Measurements from ENCODE around the gene ZNF592.
A peak's percentile ranks its signal among the peaks of the same experiment; 100 is the strongest.

DNA sequence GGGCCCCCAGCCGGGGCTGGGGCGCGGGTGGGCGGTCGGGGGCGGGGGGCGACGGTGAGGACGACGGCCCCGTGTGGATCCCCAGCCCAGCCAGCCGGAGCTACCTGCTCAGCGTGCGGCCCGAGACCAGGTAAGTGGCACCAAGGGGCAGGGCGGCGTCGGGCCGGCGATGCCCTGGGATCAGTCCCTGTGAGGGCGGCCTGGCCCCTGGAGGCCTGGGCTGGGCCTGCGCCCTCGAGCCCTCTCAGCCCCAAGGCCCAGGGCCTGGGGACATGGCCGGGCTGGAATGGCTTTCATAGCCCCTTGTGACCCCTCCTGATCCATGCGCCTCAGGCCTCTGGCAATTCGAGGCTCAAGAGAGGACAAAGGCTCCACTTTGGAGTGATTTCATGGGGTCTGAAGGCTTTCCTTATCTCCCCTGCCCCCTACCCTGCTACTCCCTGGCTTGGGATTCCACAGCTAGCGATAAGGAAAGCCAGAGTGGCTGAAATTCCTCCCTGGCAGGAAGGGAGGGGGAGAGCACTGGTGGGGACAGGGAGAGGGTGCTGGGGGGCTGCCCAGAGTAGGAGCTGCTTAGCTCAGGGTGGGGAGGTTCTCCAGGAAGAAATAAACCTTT lies 69.2 kb downstream of the ZNF592 start:
- TF ChIP-seq POLR2A (IDR thresholded peaks at IDR 0.05): peak in 1 of 2 donors; percentile 32
- TF ChIP-seq, protein P1, sequence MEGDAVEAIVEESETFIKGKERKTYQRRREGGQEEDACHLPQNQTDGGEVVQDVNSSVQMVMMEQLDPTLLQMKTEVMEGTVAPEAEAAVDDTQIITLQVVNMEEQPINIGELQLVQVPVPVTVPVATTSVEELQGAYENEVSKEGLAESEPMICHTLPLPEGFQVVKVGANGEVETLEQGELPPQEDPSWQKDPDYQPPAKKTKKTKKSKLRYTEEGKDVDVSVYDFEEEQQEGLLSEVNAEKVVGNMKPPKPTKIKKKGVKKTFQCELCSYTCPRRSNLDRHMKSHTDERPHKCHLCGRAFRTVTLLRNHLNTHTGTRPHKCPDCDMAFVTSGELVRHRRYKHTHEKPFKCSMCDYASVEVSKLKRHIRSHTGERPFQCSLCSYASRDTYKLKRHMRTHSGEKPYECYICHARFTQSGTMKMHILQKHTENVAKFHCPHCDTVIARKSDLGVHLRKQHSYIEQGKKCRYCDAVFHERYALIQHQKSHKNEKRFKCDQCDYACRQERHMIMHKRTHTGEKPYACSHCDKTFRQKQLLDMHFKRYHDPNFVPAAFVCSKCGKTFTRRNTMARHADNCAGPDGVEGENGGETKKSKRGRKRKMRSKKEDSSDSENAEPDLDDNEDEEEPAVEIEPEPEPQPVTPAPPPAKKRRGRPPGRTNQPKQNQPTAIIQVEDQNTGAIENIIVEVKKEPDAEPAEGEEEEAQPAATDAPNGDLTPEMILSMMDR (IDR thresholded peaks at IDR 0.05): no peak

Measured in heart left ventricle (tissue), 13 donors.